IMR-90 (cell line): ENCODE data around the gene LRRC75B.

ENCODE experiments used
- BHLHE40 ChIP-seq: fragments of 150-350 bp; IDR thresholded peaks from 2 replicates; pipeline ENCODE4 v1.6.1; 2016; ENCODE audit warnings: mild to moderate bottlenecking, low read depth, low read length
- CEBPB ChIP-seq: IDR thresholded peaks from 2 replicates; pipeline ENCODE4 v1.6.1; 2012; ENCODE audit warnings: low read depth, low read length, improper control_type of control experiment
- MAFK ChIP-seq: IDR thresholded peaks from 2 replicates; pipeline ENCODE4 v1.6.1; 2012; ENCODE audit warnings: low read depth, low read length, improper control_type of control experiment
- MAZ ChIP-seq: IDR thresholded peaks from 2 replicates; pipeline ENCODE4 v1.6.1; 2012; ENCODE audit warnings: low read depth, mild to moderate bottlenecking, low read length, improper control_type of control experiment, moderate library complexity, borderline replicate concordance
- MXI1 ChIP-seq: IDR thresholded peaks from 2 replicates; pipeline ENCODE4 v1.6.1; 2012; ENCODE audit warnings: low read depth, mild to moderate bottlenecking, low read length, moderate library complexity, borderline replicate concordance
- NFE2L2 ChIP-seq: fragments of 150-350 bp; IDR thresholded peaks from 2 replicates; pipeline ENCODE4 v1.6.1; 2016; ENCODE audit warnings: low read depth, mild to moderate bottlenecking, low read length
- POLR2A ChIP-seq: IDR thresholded peaks from 2 replicates; pipeline ENCODE4 v1.6.1; 2012; ENCODE audit warnings: mild to moderate bottlenecking, low read depth, low read length
- SMC3 ChIP-seq: fragments of 150-350 bp; IDR thresholded peaks from 2 replicates; pipeline ENCODE4 v1.6.1; 2016; ENCODE audit warnings: low read depth, mild to moderate bottlenecking, antibody characterized with exemption, low read length, moderate library complexity
- TF ChIP-seq, protein P1 (sequence below): conservative IDR thresholded peaks from 2 replicates; pipeline ENCODE4 v1.5.1; 2012; ENCODE audit warnings: mild to moderate bottlenecking, low read depth, low read length, improper control_type of control experiment

DNA sequence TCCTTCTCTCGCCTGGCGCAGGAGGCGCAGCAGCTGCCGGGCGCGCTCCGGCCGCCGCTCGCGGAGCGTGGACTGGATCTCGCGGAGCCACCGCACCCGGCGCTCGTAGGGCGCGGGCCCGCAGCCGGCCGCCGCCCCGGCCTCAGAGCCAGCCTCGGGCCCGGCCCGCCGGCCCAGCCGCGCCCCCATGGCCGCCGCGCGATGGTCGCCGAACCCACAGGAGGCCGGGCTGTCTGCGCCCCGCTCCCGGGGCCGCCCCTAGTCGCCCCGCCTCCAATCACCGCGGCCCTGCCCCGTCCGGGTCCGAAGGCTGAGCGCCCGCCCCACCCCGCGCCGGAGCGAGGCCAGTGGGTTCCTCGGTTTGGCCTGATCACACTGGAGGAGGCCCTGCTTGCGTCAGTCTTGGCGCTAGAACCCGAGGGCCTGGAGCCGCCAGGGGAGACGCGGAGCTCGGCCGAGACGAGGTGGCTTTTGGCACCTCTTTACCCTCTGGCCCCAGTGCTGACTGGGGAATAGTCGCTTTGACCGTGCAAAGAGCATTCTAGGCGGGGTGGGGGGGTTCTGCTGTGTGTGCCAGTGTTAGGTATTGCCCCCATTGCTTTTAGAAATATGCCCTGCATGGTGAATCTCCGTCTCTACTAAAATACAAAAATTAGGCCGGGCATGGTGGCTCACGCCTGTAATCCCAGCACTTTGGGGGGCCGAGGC, at the start of gene LRRC75B:
- TF ChIP-seq, protein P1, sequence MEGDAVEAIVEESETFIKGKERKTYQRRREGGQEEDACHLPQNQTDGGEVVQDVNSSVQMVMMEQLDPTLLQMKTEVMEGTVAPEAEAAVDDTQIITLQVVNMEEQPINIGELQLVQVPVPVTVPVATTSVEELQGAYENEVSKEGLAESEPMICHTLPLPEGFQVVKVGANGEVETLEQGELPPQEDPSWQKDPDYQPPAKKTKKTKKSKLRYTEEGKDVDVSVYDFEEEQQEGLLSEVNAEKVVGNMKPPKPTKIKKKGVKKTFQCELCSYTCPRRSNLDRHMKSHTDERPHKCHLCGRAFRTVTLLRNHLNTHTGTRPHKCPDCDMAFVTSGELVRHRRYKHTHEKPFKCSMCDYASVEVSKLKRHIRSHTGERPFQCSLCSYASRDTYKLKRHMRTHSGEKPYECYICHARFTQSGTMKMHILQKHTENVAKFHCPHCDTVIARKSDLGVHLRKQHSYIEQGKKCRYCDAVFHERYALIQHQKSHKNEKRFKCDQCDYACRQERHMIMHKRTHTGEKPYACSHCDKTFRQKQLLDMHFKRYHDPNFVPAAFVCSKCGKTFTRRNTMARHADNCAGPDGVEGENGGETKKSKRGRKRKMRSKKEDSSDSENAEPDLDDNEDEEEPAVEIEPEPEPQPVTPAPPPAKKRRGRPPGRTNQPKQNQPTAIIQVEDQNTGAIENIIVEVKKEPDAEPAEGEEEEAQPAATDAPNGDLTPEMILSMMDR: no peak
- TF ChIP-seq POLR2A (peak; percentile 39; the same call in 1 of the 2 replicates), NFE2L2 (no peak), CEBPB (peak; percentile 72), MXI1 (no peak), SMC3 (no peak), MAZ (no peak; the same call in 1 of the 2 replicates), BHLHE40 (no peak), MAFK (no peak)
